ENCODE data around the gene RRP15.

Gene RRP15

DNA sequence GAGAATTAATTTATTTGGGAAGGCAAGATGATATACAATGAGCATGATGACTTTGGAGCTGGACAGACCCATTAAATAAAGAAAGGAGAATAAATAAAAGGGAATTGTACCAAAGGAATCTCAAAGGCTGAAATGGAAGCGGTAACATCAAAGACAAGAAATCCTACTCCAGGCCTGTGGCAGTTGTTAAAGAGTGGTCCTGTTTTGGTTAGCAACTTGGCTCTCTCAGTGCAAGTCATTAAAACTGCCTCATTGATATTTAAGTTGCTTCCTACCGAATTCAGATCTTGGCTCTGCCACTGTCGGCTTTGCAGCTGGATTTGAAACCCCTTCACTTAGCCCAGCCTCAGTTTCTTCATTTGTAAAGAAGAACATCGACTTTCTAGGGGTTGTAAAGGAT, 70.2 kb downstream of the RRP15 start:
- TF ChIP-seq TAF1 (IDR thresholded peaks at IDR 0.05; ENCODE audit: borderline replicate concordance, insufficient read depth, low read length) (no peak), SIN3A (IDR thresholded peaks at IDR 0.05; ENCODE audit: borderline replicate concordance, insufficient read depth, low read length) (no peak)
- TF ChIP-seq, protein P1, sequence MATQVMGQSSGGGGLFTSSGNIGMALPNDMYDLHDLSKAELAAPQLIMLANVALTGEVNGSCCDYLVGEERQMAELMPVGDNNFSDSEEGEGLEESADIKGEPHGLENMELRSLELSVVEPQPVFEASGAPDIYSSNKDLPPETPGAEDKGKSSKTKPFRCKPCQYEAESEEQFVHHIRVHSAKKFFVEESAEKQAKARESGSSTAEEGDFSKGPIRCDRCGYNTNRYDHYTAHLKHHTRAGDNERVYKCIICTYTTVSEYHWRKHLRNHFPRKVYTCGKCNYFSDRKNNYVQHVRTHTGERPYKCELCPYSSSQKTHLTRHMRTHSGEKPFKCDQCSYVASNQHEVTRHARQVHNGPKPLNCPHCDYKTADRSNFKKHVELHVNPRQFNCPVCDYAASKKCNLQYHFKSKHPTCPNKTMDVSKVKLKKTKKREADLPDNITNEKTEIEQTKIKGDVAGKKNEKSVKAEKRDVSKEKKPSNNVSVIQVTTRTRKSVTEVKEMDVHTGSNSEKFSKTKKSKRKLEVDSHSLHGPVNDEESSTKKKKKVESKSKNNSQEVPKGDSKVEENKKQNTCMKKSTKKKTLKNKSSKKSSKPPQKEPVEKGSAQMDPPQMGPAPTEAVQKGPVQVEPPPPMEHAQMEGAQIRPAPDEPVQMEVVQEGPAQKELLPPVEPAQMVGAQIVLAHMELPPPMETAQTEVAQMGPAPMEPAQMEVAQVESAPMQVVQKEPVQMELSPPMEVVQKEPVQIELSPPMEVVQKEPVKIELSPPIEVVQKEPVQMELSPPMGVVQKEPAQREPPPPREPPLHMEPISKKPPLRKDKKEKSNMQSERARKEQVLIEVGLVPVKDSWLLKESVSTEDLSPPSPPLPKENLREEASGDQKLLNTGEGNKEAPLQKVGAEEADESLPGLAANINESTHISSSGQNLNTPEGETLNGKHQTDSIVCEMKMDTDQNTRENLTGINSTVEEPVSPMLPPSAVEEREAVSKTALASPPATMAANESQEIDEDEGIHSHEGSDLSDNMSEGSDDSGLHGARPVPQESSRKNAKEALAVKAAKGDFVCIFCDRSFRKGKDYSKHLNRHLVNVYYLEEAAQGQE (IDR thresholded peaks at IDR 0.05; ENCODE audit: insufficient read depth in 1 of 2, low read depth in 2 of 2, low read length in 2 of 2): no peak

DNA sequence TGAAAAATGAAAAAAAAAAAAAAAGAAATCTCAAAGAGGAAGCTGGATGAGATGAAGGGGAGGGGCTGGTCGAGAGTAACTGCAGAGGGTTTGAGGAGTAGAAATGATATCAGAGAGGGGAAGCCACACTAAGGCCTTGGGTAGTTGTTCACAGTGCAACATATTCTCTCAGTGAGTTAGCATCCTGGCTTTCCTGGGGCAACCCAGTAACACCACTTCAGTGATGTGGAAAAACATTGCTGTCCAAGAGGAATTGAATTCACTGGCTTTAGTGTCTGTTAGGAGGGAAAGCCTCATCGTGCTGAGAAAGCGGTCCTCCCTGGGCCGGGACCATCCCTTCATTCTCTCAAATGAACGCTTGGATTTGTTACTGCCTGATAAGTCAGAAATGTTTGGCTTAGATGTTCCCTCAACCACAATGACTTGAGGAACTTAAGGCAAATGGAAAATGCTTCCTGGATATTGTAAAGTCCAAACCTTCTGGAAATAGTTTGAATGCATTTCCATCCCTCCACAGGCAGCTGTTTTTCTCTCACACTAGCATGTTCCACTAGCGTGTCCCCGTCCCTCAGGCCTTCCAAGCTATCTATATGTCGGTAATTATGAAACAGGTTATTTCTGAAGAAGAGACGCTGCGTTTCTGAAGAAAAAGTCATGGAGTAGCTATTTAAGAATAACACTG, 72.3 kb downstream of the RRP15 start:
- TF ChIP-seq SIN3A (IDR thresholded peaks at IDR 0.05; ENCODE audit: borderline replicate concordance, insufficient read depth, low read length) (no peak), POLR2AphosphoS5 (IDR thresholded peaks at IDR 0.05; ENCODE audit: low read depth, low read length) (no peak), TAF1 (IDR thresholded peaks at IDR 0.05; ENCODE audit: borderline replicate concordance, insufficient read depth, low read length) (no peak), FOXP2 (optimal IDR thresholded peaks at IDR 0.05; ENCODE audit: borderline replicate concordance, extremely low read depth, extremely low read length, insufficient read depth) (no peak)
- TF ChIP-seq, protein P1 (IDR thresholded peaks at IDR 0.05; ENCODE audit: insufficient read depth in 1 of 2, low read depth in 2 of 2, low read length in 2 of 2): no peak

- TF ChIP-seq SIN3A (IDR thresholded peaks at IDR 0.05; ENCODE audit: borderline replicate concordance, insufficient read depth, low read length) (no peak), POLR2AphosphoS5 (IDR thresholded peaks at IDR 0.05; ENCODE audit: low read depth, low read length) (no peak), FOXP2 (optimal IDR thresholded peaks at IDR 0.05; ENCODE audit: borderline replicate concordance, extremely low read depth, extremely low read length, insufficient read depth) (no peak), TAF1 (IDR thresholded peaks at IDR 0.05; ENCODE audit: borderline replicate concordance, insufficient read depth, low read length) (no peak)
- TF ChIP-seq, protein P1 (IDR thresholded peaks at IDR 0.05; ENCODE audit: insufficient read depth in 1 of 2, low read depth in 2 of 2, low read length in 2 of 2): no peak
These were observed 72.8 kb downstream of the RRP15 start for GRCh38 chr1:218357893-218358232.

- no peak for TF ChIP-seq TAF1 (IDR thresholded peaks at IDR 0.05; ENCODE audit: borderline replicate concordance, insufficient read depth, low read length)
- TF ChIP-seq, protein P1 (IDR thresholded peaks at IDR 0.05; ENCODE audit: insufficient read depth in 1 of 2, low read depth in 2 of 2, low read length in 2 of 2): no peak
- no peak for TF ChIP-seq SIN3A (IDR thresholded peaks at IDR 0.05; ENCODE audit: borderline replicate concordance, insufficient read depth, low read length)
- no peak for TF ChIP-seq POLR2AphosphoS5 (IDR thresholded peaks at IDR 0.05; ENCODE audit: low read depth, low read length)
- no peak for TF ChIP-seq FOXP2 (optimal IDR thresholded peaks at IDR 0.05; ENCODE audit: borderline replicate concordance, extremely low read depth, extremely low read length, insufficient read depth)
These were observed 76.4 kb downstream of the RRP15 start for GRCh38 chr1:218361298-218362065.

All from PFSK-1 (cell line).